Mesendoderm (in vitro differentiated cells): ENCODE data around the gene YAE1.

Experiments used
- DNase-seq: peaks from one replicate; pipeline ENCODE4 v3.0.0; 2013
- H2AK5ac ChIP-seq: 2 replicates; pipeline ENCODE4 v1.6.1; 2013; ENCODE audit warnings: low read length, inconsistent platforms
- H2BK120ac ChIP-seq: 2 replicates; pipeline ENCODE4 v1.6.1; 2013; ENCODE audit warnings: low read depth, mild to moderate bottlenecking, low read length, moderate library complexity, mixed read lengths
- H2BK15ac ChIP-seq: replicated peaks from 2 replicates; pipeline ENCODE4 v1.6.1; 2013; ENCODE audit warnings: low read depth, mild to moderate bottlenecking, moderate library complexity
- H2BK5ac ChIP-seq: 2 replicates; pipeline ENCODE4 v1.6.1; 2013; ENCODE audit warnings: low read length, inconsistent platforms
- H3K18ac ChIP-seq: 2 replicates; pipeline ENCODE4 v1.6.1; 2013; ENCODE audit warnings: mild to moderate bottlenecking, low read length, mixed read lengths
- H3K23ac ChIP-seq: one replicate; pipeline ENCODE4 v1.6.1; 2013; ENCODE audit warnings: low read length
- H3K27ac ChIP-seq: 2 replicates; pipeline ENCODE4 v1.5.1; 2013; ENCODE audit warnings: low read depth, mild to moderate bottlenecking, inconsistent platforms, low read length, moderate library complexity
- H3K27me3 ChIP-seq: 2 replicates; pipeline ENCODE4 v1.6.1; 2013; ENCODE audit warnings: low read length, control low read depth, mild to moderate bottlenecking, inconsistent platforms; ENCODE audit not compliant: insufficient read depth, poor library complexity
- H3K36me3 ChIP-seq: 2 replicates; pipeline ENCODE4 v1.6.1; 2013; ENCODE audit warnings: low read length, inconsistent platforms; ENCODE audit not compliant: control insufficient read depth, insufficient read depth
- H3K4ac ChIP-seq: one replicate; pipeline ENCODE4 v1.6.1; 2013; ENCODE audit warnings: low read depth, mild to moderate bottlenecking, low read length, moderate library complexity
- H3K4me1 ChIP-seq: 2 replicates; pipeline ENCODE4 v1.6.1; 2013; ENCODE audit warnings: low read depth, low read length, inconsistent platforms; ENCODE audit not compliant: control insufficient read depth
- H3K4me2 ChIP-seq: 2 replicates; pipeline ENCODE4 v1.6.1; 2013; ENCODE audit warnings: low read length
- H3K4me3 ChIP-seq: 2 replicates; pipeline ENCODE4 v1.5.1; 2013; ENCODE audit warnings: mild to moderate bottlenecking, low read length
- H3K56ac ChIP-seq: one replicate; pipeline ENCODE4 v1.6.1; 2013; ENCODE audit warnings: low read length
- H3K79me1 ChIP-seq: 2 replicates; pipeline ENCODE4 v1.6.1; 2013; ENCODE audit warnings: low read length, inconsistent platforms
- H3K79me2 ChIP-seq: 2 replicates; pipeline ENCODE4 v1.6.1; 2013; ENCODE audit warnings: mild to moderate bottlenecking, low read length; ENCODE audit not compliant: control insufficient read depth, insufficient read depth
- H3K9ac ChIP-seq: 2 replicates; pipeline ENCODE4 v1.6.1; 2013; ENCODE audit warnings: low read length, inconsistent platforms
- H4K5ac ChIP-seq: one replicate; pipeline ENCODE4 v1.6.1; 2013; ENCODE audit warnings: low read length
- H4K8ac ChIP-seq: one replicate; pipeline ENCODE4 v1.6.1; 2013; ENCODE audit warnings: low read depth, mild to moderate bottlenecking, control low read depth, low read length, moderate library complexity
- WGBS: extraction: QIAGEN DNeasy Blood & Tissue Kit; methylation state at CpG from one replicate; pipeline ENCODE4 v1.1.7; 2013; ENCODE audit warnings: low lambda C conversion rate, missing lambda C conversion rate; ENCODE audit not compliant: insufficient coverage; ENCODE audit errors: extremely low coverage; 5-methylcytosine and 5-hydroxymethylcytosine counted together

YAE1 gene

DNA sequence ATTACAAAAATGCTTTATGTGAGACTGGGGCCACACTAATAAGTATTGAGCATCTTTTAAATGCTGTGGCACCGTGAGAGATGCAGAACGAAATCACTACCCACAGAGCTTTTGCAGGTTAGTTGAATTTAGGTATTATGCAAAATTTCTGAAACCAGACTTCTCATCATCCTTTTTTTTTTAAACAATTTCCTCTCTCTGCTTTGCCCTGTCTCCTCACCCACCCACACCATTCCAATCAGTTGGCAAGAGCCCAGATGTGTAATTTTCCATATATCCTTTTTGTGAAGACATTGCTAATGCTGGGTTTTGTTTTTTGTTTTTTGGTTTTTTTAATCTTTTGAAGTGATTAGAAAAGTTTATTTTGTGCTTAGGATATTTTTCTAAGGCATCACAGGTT lies 1.1 kb downstream of the YAE1 start:
- H2AK5ac ChIP-seq = no peak overlapping the region
- peak overlapping the region; percentile 80 for H3K4me2 ChIP-seq
- H3K9ac ChIP-seq = peak overlapping the region; percentile 89
- DNase-seq = no peak
- no peak overlapping the region for H4K5ac ChIP-seq
- peaks cover 2% of the 10 kb centered on the region for H3K4me1 ChIP-seq
- H3K79me1 ChIP-seq = peaks cover 4% of the 10 kb centered on the region
- H2BK15ac ChIP-seq = no peak overlapping the region
- peak overlapping the region; percentile 71 for H3K56ac ChIP-seq
- no peaks in the 10 kb centered on the region for H3K36me3 ChIP-seq
- H4K8ac ChIP-seq = no peak overlapping the region
- H3K4me3 ChIP-seq = peak overlapping the region; percentile 26
- no peak overlapping the region for H3K23ac ChIP-seq
- H3K27me3 ChIP-seq = no peaks in the 10 kb centered on the region
- H3K4ac ChIP-seq = no peak overlapping the region
- no CpG with 5 or more reads among the region's 2 CpGs for WGBS
- peaks cover 9% of the 10 kb centered on the region for H3K79me2 ChIP-seq
- H2BK120ac ChIP-seq = no peak overlapping the region
- H2BK5ac ChIP-seq = no peak overlapping the region
- H3K18ac ChIP-seq = no peak overlapping the region
- no peak overlapping the region for H3K27ac ChIP-seq

DNA sequence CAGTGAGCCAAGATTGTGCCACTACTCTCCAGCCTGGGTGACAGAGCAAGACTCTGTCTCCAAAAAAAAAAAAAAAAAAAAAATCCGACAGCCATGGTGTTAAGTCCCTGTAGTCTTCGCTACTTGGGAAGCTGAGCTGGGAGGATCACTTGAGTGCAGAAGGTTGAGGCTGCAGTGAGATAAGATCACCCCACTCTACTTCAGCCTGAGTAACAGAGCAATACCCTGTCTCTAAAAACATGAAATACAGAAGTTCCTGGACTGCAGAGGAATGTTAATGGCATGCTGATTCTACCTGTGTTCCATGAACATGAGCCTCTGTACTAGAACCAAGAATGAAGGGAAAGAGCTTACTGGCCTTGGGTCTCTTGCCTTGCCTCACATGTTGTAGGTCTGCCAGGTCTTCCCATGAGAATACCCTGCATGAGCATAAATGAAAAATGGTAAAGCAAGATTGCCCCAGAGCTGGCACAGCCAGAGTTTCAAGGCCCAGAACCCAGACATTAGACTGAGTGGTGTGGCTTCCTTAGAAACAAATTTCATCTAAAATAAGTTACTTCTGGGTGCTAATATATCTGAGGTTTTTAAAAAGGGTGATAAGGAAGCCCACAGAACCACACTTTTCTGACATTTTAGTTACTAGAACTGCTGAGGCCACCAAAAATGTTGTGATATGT lies 8.6 kb downstream of the YAE1 start:
- no CpG with 5 or more reads among the region's 2 CpGs for WGBS

GRCh38 chr7:39577229-39577874 lies 11.1 kb downstream of the YAE1 start:
- WGBS = no CpG with 5 or more reads among the region's 27 CpGs
- H2BK15ac ChIP-seq = no peak overlapping the region
- no peaks in the 10 kb centered on the region for H3K27me3 ChIP-seq
- no peak overlapping the region for H2BK5ac ChIP-seq
- H3K23ac ChIP-seq = no peak overlapping the region
- no peak overlapping the region for H2BK120ac ChIP-seq
- no peak overlapping the region for H3K18ac ChIP-seq
- H3K4me2 ChIP-seq = no peak overlapping the region
- no peaks in the 10 kb centered on the region for H3K79me2 ChIP-seq
- H3K27ac ChIP-seq = no peak overlapping the region
- H3K4me1 ChIP-seq = no peaks in the 10 kb centered on the region
- no peak overlapping the region for H4K5ac ChIP-seq
- no peak overlapping the region for H3K4me3 ChIP-seq
- no peak overlapping the region for H2AK5ac ChIP-seq
- no peak for DNase-seq
- H3K4ac ChIP-seq = no peak overlapping the region
- H3K56ac ChIP-seq = no peak overlapping the region
- H3K9ac ChIP-seq = no peak overlapping the region
- H4K8ac ChIP-seq = no peak overlapping the region
- H3K36me3 ChIP-seq = no peaks in the 10 kb centered on the region
- H3K79me1 ChIP-seq = no peaks in the 10 kb centered on the region

More for the DNA sequence above, 8.6 kb downstream of the YAE1 start:
- Histone ChIP-seq H4K5ac (no peak overlapping the region), H2BK120ac (no peak overlapping the region), H2BK15ac (no peak overlapping the region), H4K8ac (no peak overlapping the region), H3K36me3 (no peaks in the 10 kb centered on the region), H3K18ac (no peak overlapping the region), H3K4me3 (no peak overlapping the region), H3K79me1 (no peaks in the 10 kb centered on the region), H3K4ac (no peak overlapping the region), H3K56ac (no peak overlapping the region), H2BK5ac (no peak overlapping the region), H3K23ac (no peak overlapping the region), H3K27ac (no peak overlapping the region), H2AK5ac (no peak overlapping the region), H3K4me2 (no peak overlapping the region), H3K79me2 (no peaks in the 10 kb centered on the region), H3K27me3 (no peaks in the 10 kb centered on the region), H3K4me1 (no peaks in the 10 kb centered on the region), H3K9ac (no peak overlapping the region)
- no peak for DNase-seq

DNA sequence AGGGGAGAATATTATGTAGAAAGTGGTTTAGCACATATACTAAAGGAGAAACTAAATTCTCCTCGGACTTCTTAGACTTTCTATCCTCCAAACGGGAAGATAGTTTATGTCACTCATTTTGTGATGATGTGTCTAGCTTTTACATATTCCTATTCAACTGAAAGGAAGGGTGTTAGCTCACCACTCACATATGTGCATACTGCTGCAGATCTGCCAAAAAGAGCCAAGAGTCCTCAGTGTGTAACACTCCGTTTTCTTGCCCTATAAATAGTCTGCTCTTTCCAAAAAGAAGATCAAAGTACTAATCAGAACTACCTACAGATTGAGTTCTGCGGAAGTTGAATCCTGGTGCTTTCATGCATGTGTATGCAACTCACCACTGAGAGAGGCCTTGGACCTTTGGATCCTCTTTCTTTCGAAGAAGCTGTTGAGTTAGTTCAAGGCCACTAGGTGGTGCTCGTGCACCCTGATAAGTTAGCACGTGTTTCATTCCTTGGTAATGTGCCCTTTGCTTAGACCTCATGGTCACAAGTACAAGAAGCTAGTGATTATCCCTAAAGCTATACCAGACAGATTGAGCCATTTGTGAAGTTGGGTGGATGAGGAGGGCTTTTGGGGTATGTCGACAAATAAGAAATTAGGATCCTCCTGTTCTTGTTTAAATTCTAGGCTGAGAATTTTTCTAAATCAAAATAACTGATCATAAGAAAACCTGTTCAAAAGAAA lies 14.1 kb downstream of the YAE1 start:
- Histone ChIP-seq H3K79me2 (no peaks in the 10 kb centered on the region), H3K79me1 (no peaks in the 10 kb centered on the region), H3K18ac (no peak overlapping the region), H4K5ac (no peak overlapping the region), H3K56ac (no peak overlapping the region), H3K23ac (no peak overlapping the region), H2BK15ac (peak overlapping the region; percentile 25), H3K4ac (no peak overlapping the region), H4K8ac (no peak overlapping the region), H3K9ac (no peak overlapping the region), H3K27me3 (no peaks in the 10 kb centered on the region), H2BK5ac (no peak overlapping the region), H3K36me3 (no peaks in the 10 kb centered on the region), H3K4me3 (no peak overlapping the region), H2BK120ac (no peak overlapping the region), H3K4me1 (no peaks in the 10 kb centered on the region), H2AK5ac (no peak overlapping the region), H3K4me2 (no peak overlapping the region), H3K27ac (no peak overlapping the region)
- no CpG with 5 or more reads among the region's 8 CpGs for WGBS
- DNase-seq = peak; percentile 94

DNA sequence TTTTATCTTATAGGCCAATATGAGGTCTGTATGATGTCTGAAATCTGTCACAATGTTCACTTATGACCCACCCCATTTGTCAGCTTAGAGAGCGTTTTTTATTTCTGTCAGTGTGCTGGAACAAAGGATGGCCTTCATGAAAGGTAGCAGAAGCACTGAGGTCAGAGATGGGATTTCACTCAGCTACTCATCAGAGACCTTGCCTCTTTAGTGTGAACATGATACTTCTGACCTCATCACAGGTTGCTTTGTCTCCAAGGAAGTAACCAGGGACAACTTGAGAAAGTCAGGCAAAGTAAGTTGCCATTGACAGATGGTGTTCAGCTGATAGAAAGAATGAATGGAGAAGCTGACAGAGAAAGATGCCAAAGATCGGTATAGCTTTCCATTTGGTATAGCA lies 16.3 kb downstream of the YAE1 start:
- Histone ChIP-seq H3K4ac (no peak overlapping the region), H2BK15ac (no peak overlapping the region), H3K9ac (no peak overlapping the region), H2BK5ac (no peak overlapping the region), H3K79me2 (no peaks in the 10 kb centered on the region), H3K18ac (no peak overlapping the region), H3K4me1 (no peaks in the 10 kb centered on the region), H2BK120ac (no peak overlapping the region), H3K79me1 (no peaks in the 10 kb centered on the region), H3K27ac (no peak overlapping the region), H4K8ac (no peak overlapping the region), H4K5ac (no peak overlapping the region), H3K36me3 (no peaks in the 10 kb centered on the region), H3K27me3 (no peaks in the 10 kb centered on the region), H3K23ac (no peak overlapping the region), H2AK5ac (no peak overlapping the region), H3K4me2 (no peak overlapping the region), H3K4me3 (no peak overlapping the region), H3K56ac (no peak overlapping the region)
- WGBS = no CpG with 5 or more reads among the region's 2 CpGs
- peak; percentile 67 for DNase-seq
